ENCODE results near the gene MAP3K4.

DNA sequence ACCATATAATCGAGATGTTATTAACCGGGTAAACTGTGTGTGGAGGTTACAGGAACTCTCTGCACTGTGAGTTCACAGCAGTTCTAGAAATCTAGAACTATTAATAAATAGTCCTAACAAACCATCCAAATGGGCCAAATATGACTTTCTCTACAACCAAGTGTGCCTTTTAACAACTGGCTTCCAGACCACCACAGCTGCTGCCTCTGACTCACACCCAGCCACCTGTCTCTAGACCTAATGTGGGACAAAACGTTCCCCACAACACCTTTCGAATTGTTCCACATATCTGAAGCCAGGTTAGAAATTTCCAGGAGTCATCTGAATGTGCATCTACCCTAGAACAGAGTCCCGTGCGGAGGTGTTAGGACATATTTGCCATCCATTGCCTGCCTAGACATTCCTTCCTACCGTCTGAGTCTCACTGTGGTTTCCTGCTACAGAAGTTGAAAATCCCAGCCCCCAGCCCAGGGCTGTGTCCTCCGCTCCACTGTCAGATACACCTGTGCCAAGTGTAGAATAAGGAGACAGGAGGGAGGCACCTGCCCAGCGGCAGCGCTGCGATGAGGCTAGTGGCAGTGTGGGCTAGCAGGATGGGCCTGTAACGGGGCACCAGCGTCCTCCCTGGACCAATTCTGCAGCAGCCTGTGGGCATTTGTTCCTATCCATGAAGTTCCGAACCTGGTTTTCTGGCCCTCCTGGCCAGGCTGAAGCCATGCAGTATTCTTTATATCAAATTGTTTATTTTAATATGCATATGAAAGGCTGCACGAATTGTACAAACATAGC, 28.5 kb upstream of the MAP3K4 start:
- TF ChIP-seq, protein P1, sequence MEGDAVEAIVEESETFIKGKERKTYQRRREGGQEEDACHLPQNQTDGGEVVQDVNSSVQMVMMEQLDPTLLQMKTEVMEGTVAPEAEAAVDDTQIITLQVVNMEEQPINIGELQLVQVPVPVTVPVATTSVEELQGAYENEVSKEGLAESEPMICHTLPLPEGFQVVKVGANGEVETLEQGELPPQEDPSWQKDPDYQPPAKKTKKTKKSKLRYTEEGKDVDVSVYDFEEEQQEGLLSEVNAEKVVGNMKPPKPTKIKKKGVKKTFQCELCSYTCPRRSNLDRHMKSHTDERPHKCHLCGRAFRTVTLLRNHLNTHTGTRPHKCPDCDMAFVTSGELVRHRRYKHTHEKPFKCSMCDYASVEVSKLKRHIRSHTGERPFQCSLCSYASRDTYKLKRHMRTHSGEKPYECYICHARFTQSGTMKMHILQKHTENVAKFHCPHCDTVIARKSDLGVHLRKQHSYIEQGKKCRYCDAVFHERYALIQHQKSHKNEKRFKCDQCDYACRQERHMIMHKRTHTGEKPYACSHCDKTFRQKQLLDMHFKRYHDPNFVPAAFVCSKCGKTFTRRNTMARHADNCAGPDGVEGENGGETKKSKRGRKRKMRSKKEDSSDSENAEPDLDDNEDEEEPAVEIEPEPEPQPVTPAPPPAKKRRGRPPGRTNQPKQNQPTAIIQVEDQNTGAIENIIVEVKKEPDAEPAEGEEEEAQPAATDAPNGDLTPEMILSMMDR (IDR thresholded peaks at IDR 0.05; ENCODE audit: poor library complexity, severe bottlenecking) = no peak
- TF ChIP-seq, protein P2, sequence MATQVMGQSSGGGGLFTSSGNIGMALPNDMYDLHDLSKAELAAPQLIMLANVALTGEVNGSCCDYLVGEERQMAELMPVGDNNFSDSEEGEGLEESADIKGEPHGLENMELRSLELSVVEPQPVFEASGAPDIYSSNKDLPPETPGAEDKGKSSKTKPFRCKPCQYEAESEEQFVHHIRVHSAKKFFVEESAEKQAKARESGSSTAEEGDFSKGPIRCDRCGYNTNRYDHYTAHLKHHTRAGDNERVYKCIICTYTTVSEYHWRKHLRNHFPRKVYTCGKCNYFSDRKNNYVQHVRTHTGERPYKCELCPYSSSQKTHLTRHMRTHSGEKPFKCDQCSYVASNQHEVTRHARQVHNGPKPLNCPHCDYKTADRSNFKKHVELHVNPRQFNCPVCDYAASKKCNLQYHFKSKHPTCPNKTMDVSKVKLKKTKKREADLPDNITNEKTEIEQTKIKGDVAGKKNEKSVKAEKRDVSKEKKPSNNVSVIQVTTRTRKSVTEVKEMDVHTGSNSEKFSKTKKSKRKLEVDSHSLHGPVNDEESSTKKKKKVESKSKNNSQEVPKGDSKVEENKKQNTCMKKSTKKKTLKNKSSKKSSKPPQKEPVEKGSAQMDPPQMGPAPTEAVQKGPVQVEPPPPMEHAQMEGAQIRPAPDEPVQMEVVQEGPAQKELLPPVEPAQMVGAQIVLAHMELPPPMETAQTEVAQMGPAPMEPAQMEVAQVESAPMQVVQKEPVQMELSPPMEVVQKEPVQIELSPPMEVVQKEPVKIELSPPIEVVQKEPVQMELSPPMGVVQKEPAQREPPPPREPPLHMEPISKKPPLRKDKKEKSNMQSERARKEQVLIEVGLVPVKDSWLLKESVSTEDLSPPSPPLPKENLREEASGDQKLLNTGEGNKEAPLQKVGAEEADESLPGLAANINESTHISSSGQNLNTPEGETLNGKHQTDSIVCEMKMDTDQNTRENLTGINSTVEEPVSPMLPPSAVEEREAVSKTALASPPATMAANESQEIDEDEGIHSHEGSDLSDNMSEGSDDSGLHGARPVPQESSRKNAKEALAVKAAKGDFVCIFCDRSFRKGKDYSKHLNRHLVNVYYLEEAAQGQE (IDR thresholded peaks at IDR 0.05; ENCODE audit: borderline replicate concordance) = no peak
- TF ChIP-seq MXI1 (conservative IDR thresholded peaks at IDR 0.05; ENCODE audit: poor library complexity, severe bottlenecking) (no peak), EP300 (conservative IDR thresholded peaks at IDR 0.05; ENCODE audit: poor library complexity, severe bottlenecking) (no peak), SMC3 (conservative IDR thresholded peaks at IDR 0.05; ENCODE audit: poor library complexity) (no peak), POLR2AphosphoS5 (IDR thresholded peaks at IDR 0.05) (no peak), TAF1 (IDR thresholded peaks at IDR 0.05; ENCODE audit: low read depth) (no peak), EZH2 (IDR thresholded peaks at IDR 0.05; ENCODE audit: borderline replicate concordance, insufficient read depth, low read length, poor library complexity, severe bottlenecking) (no peak), RAD21 (conservative IDR thresholded peaks at IDR 0.05) (no peak)
